HUES6 (cell line): Measurements from ENCODE around the gene TRMT11.
A peak's percentile ranks its signal among the peaks of the same experiment; 100 is the strongest.

Experiments used
- H3K27ac ChIP-seq: 2 replicates; pipeline ENCODE4 v1.7.0; 2013; ENCODE audit warnings: low read depth, mild to moderate bottlenecking, low read length, inconsistent platforms
- H3K27me3 ChIP-seq: 2 replicates; pipeline ENCODE4 v1.6.1; 2013; ENCODE audit warnings: low read length; ENCODE audit not compliant: control insufficient read depth, insufficient read depth
- H3K36me3 ChIP-seq: 2 replicates; pipeline ENCODE4 v1.6.1; 2013; ENCODE audit warnings: low read length; ENCODE audit not compliant: control insufficient read depth, insufficient read depth
- H3K4me1 ChIP-seq: 2 replicates; pipeline ENCODE4 v1.6.1; 2013; ENCODE audit warnings: low read length; ENCODE audit not compliant: control insufficient read depth, insufficient read depth
- H3K4me3 ChIP-seq: 2 replicates; pipeline ENCODE4 v1.5.1; 2013; ENCODE audit warnings: low read depth, low read length
- H3K9ac ChIP-seq: one replicate; pipeline ENCODE4 v1.6.1; 2013; ENCODE audit warnings: mild to moderate bottlenecking, low read length
- H3K9me3 ChIP-seq: 2 replicates; pipeline ENCODE4 v1.6.1; 2013; ENCODE audit warnings: low read depth, low read length; ENCODE audit not compliant: control insufficient read depth, insufficient read depth

The TRMT11 gene

GRCh38 chr6:125974214-125974866, 12.0 kb upstream of the TRMT11 start:
- Histone ChIP-seq H3K27me3 (no peaks in the 10 kb centered on the region), H3K4me1 (no peaks in the 10 kb centered on the region), H3K9ac (no peak overlapping the region), H3K9me3 (no peaks in the 10 kb centered on the region), H3K4me3 (no peak overlapping the region), H3K27ac (no peak overlapping the region), H3K36me3 (no peaks in the 10 kb centered on the region; the same call in 1 of the 2 replicates)

- Histone ChIP-seq H3K27me3 (no peaks in the 10 kb centered on the region), H3K36me3 (no peaks in the 10 kb centered on the region; the same call in 1 of the 2 replicates), H3K4me1 (no peaks in the 10 kb centered on the region; the same call in 1 of the 2 replicates), H3K9me3 (no peaks in the 10 kb centered on the region), H3K27ac (no peak overlapping the region), H3K9ac (no peak overlapping the region), H3K4me3 (no peak overlapping the region)
Observed at GRCh38 chr6:125979101-125979500, 7.2 kb upstream of the TRMT11 start.

GRCh38 chr6:125981571-125982185, 4.7 kb upstream of the TRMT11 start:
- peaks cover 4% of the 10 kb centered on the region; the same call in 1 of the 2 replicates for H3K4me1 ChIP-seq
- no peak overlapping the region for H3K4me3 ChIP-seq
- no peak overlapping the region for H3K27ac ChIP-seq
- no peaks in the 10 kb centered on the region for H3K9me3 ChIP-seq
- H3K36me3 ChIP-seq = no peaks in the 10 kb centered on the region
- H3K9ac ChIP-seq = no peak overlapping the region
- H3K27me3 ChIP-seq = no peaks in the 10 kb centered on the region

GRCh38 chr6:125983246-125983945, 2.9 kb upstream of the TRMT11 start:
- peaks cover 12% of the 10 kb centered on the region for H3K4me1 ChIP-seq
- H3K4me3 ChIP-seq = no peak overlapping the region
- no peak overlapping the region for H3K9ac ChIP-seq
- H3K9me3 ChIP-seq = no peaks in the 10 kb centered on the region
- H3K27me3 ChIP-seq = no peaks in the 10 kb centered on the region
- no peaks in the 10 kb centered on the region for H3K36me3 ChIP-seq
- no peak overlapping the region for H3K27ac ChIP-seq

GRCh38 chr6:125984311-125984710, 2.0 kb upstream of the TRMT11 start:
- no peaks in the 10 kb centered on the region for H3K36me3 ChIP-seq
- peaks cover 20% of the 10 kb centered on the region for H3K4me1 ChIP-seq
- H3K27ac ChIP-seq = no peak overlapping the region
- no peak overlapping the region for H3K4me3 ChIP-seq
- H3K27me3 ChIP-seq = no peaks in the 10 kb centered on the region
- H3K9me3 ChIP-seq = no peaks in the 10 kb centered on the region
- no peak overlapping the region for H3K9ac ChIP-seq

- H3K4me3 ChIP-seq = peak overlapping the region; percentile 91
Observed at GRCh38 chr6:125985522-125985921, 818 bp upstream of the TRMT11 start.

GRCh38 chr6:125985979-125986300, 400 bp upstream of the TRMT11 start:
- Histone ChIP-seq H3K9me3 (no peaks in the 10 kb centered on the region), H3K36me3 (no peaks in the 10 kb centered on the region), H3K4me1 (peaks cover 31% of the 10 kb centered on the region), H3K27me3 (no peaks in the 10 kb centered on the region), H3K27ac (peak overlapping the region; percentile 71), H3K9ac (peak overlapping the region; percentile 88), H3K4me3 (peak overlapping the region; percentile 91)

More at GRCh38 chr6:125985522-125985921, 818 bp upstream of the TRMT11 start:
- Histone ChIP-seq H3K36me3 (no peaks in the 10 kb centered on the region), H3K27me3 (no peaks in the 10 kb centered on the region), H3K9ac (no peak overlapping the region), H3K9me3 (no peaks in the 10 kb centered on the region), H3K27ac (no peak overlapping the region), H3K4me1 (peaks cover 29% of the 10 kb centered on the region)

- H3K4me1 ChIP-seq = peaks cover 31% of the 10 kb centered on the region
- peak overlapping the region; percentile 53; the same call in 1 of the 2 replicates for H3K27ac ChIP-seq
- no peaks in the 10 kb centered on the region for H3K9me3 ChIP-seq
Observed at GRCh38 chr6:125987026-125987617, 782 bp downstream of the TRMT11 start.

GRCh38 chr6:125988280-125988679, 1.9 kb downstream of the TRMT11 start:
- no peaks in the 10 kb centered on the region for H3K9me3 ChIP-seq
- no peak overlapping the region for H3K27ac ChIP-seq
- no peaks in the 10 kb centered on the region for H3K27me3 ChIP-seq
- peaks cover 31% of the 10 kb centered on the region for H3K4me1 ChIP-seq
- H3K9ac ChIP-seq = no peak overlapping the region
- H3K36me3 ChIP-seq = no peaks in the 10 kb centered on the region
- peak overlapping the region; percentile 91 for H3K4me3 ChIP-seq

More at GRCh38 chr6:125987026-125987617, 782 bp downstream of the TRMT11 start:
- H3K36me3 ChIP-seq = no peaks in the 10 kb centered on the region
- H3K27me3 ChIP-seq = no peaks in the 10 kb centered on the region
- H3K9ac ChIP-seq = peak overlapping the region; percentile 88
- peak overlapping the region; percentile 91 for H3K4me3 ChIP-seq

- peaks cover 31% of the 10 kb centered on the region for H3K4me1 ChIP-seq
- H3K27me3 ChIP-seq = no peaks in the 10 kb centered on the region
- H3K27ac ChIP-seq = no peak overlapping the region
- H3K4me3 ChIP-seq = no peak overlapping the region
- H3K36me3 ChIP-seq = no peaks in the 10 kb centered on the region
- H3K9me3 ChIP-seq = no peaks in the 10 kb centered on the region
- H3K9ac ChIP-seq = no peak overlapping the region
Observed at GRCh38 chr6:125989631-125990030, 3.3 kb downstream of the TRMT11 start.

GRCh38 chr6:125991653-125992052, 5.3 kb downstream of the TRMT11 start:
- Histone ChIP-seq H3K27ac (no peak overlapping the region), H3K27me3 (no peaks in the 10 kb centered on the region), H3K36me3 (no peaks in the 10 kb centered on the region), H3K4me1 (peaks cover 27% of the 10 kb centered on the region), H3K4me3 (no peak overlapping the region), H3K9me3 (no peaks in the 10 kb centered on the region), H3K9ac (no peak overlapping the region)
